Nephron (organoid): Measurements from ENCODE around the gene EML1.

Experiments
- H3K27ac Mint-ChIP-seq, 3 experiments: 2 replicates each; pipeline ENCODE4 v1.8.0; 2020; ENCODE audit warnings: mixed read lengths in 3 of 3, mild to moderate bottlenecking in 2 of 3, moderate library complexity in 1 of 3
- H3K27me3 Mint-ChIP-seq: 2 replicates; pipeline ENCODE4 v1.8.0; 2021; ENCODE audit warnings: low read depth, mild to moderate bottlenecking, moderate library complexity, mixed read lengths
- H3K36me3 Mint-ChIP-seq: 2 replicates; pipeline ENCODE4 v1.8.0; 2020; ENCODE audit warnings: low read depth, mixed read lengths
- H3K4me1 Mint-ChIP-seq: 2 replicates; pipeline ENCODE4 v1.8.0; 2020; ENCODE audit warnings: mixed read lengths
- H3K4me3 Mint-ChIP-seq, 3 experiments: 2 replicates each; pipeline ENCODE4 v1.8.0; 2020; ENCODE audit warnings: mild to moderate bottlenecking in 3 of 3, mixed read lengths in 3 of 3, moderate library complexity in 2 of 3
- H3K9me3 Mint-ChIP-seq: 2 replicates; pipeline ENCODE4 v1.8.0; 2020; ENCODE audit warnings: mixed read lengths
- TF ChIP-seq, protein P1 (sequence below), 3 experiments: fragments of 200-600 bp; sonication (generic); IDR thresholded peaks; one replicate each; pipeline ENCODE4 v1.5.0; 2021; ENCODE audit warnings: antibody characterized with exemption in 3 of 3; ENCODE audit not compliant: unreplicated experiment in 3 of 3

EML1 gene

DNA sequence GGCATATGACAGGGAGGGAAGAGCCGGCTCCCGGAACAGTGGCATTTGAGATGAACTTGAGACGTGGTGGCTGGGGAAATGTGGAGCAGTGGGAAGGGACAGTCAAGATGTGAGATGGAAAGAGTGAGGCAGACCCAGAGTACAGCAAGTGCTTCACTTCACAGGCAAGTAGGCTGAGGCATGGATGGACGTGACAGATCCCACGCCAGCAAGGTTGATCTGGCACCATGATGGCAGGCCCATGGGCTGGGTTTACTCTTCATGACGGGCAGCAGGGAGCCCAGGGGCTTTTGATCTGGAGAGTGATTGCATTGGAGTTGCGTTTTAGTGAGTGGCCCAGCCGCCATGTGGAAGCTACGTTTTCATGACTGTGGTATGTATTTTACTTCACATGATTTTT is 17.9 kb upstream of the EML1 start:
- peaks cover 17% of the 10 kb centered on the region for H3K27me3 Mint-ChIP-seq
- H3K9me3 Mint-ChIP-seq = peaks cover 19% of the 10 kb centered on the region
- H3K27ac Mint-ChIP-seq = peak overlapping the region; percentile 10 to 20 (median 17)
- H3K4me3 Mint-ChIP-seq = no peak overlapping the region
- TF ChIP-seq, protein P1, sequence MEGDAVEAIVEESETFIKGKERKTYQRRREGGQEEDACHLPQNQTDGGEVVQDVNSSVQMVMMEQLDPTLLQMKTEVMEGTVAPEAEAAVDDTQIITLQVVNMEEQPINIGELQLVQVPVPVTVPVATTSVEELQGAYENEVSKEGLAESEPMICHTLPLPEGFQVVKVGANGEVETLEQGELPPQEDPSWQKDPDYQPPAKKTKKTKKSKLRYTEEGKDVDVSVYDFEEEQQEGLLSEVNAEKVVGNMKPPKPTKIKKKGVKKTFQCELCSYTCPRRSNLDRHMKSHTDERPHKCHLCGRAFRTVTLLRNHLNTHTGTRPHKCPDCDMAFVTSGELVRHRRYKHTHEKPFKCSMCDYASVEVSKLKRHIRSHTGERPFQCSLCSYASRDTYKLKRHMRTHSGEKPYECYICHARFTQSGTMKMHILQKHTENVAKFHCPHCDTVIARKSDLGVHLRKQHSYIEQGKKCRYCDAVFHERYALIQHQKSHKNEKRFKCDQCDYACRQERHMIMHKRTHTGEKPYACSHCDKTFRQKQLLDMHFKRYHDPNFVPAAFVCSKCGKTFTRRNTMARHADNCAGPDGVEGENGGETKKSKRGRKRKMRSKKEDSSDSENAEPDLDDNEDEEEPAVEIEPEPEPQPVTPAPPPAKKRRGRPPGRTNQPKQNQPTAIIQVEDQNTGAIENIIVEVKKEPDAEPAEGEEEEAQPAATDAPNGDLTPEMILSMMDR (IDR thresholded peaks at IDR 0.05; ENCODE audit: unreplicated experiment in 3 of 3) = no peak
- H3K4me1 Mint-ChIP-seq = peaks cover 44% of the 10 kb centered on the region
- no peaks in the 10 kb centered on the region for H3K36me3 Mint-ChIP-seq

- peaks cover 29% of the 10 kb centered on the region for H3K27me3 Mint-ChIP-seq
- TF ChIP-seq, protein P1 (IDR thresholded peaks at IDR 0.05; ENCODE audit: unreplicated experiment in 3 of 3) = no peak
- no peak overlapping the region for H3K27ac Mint-ChIP-seq
- H3K36me3 Mint-ChIP-seq = no peaks in the 10 kb centered on the region
- peaks cover 31% of the 10 kb centered on the region for H3K4me1 Mint-ChIP-seq
- H3K9me3 Mint-ChIP-seq = peaks cover 18% of the 10 kb centered on the region
- H3K4me3 Mint-ChIP-seq = no peak overlapping the region
Observed at GRCh38 chr14:99777951-99778350, 15.3 kb upstream of the EML1 start.

DNA sequence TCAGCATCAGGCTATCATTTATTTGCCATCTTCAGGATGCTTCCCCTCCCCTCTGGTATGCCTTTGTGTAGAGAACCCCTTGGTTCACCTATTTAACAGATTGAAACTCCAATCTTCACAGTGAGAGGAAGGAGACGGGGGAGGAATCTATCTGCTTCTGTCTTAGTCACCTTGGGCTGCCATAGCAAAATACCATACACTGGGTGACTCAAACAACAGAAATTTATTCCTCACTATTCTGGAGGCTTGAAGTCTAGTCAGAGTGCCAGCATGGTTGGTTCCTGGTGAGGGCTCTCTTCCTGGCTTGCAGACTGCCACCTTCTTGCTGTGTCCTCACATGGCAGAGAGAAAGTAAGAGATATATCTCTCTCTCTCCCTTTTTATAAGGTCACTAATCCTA is 13.5 kb upstream of the EML1 start:
- peaks cover 36% of the 10 kb centered on the region for H3K27me3 Mint-ChIP-seq
- H3K36me3 Mint-ChIP-seq = no peaks in the 10 kb centered on the region
- H3K4me1 Mint-ChIP-seq = peaks cover 13% of the 10 kb centered on the region
- H3K4me3 Mint-ChIP-seq = no peak overlapping the region
- peaks cover 18% of the 10 kb centered on the region for H3K9me3 Mint-ChIP-seq
- no peak overlapping the region for H3K27ac Mint-ChIP-seq
- TF ChIP-seq, protein P1 (IDR thresholded peaks at IDR 0.05; ENCODE audit: unreplicated experiment in 3 of 3) = no peak

- Mint-ChIP-seq H3K27me3 (peaks cover 29% of the 10 kb centered on the region), H3K36me3 (no peaks in the 10 kb centered on the region), H3K4me1 (peaks cover 6% of the 10 kb centered on the region), H3K9me3 (peaks cover 16% of the 10 kb centered on the region), H3K4me3 (no peak overlapping the region), H3K27ac (no peak overlapping the region)
- TF ChIP-seq, protein P1 (IDR thresholded peaks at IDR 0.05; ENCODE audit: unreplicated experiment in 3 of 3) = no peak
Observed at GRCh38 chr14:99780690-99781089, 12.5 kb upstream of the EML1 start.

DNA sequence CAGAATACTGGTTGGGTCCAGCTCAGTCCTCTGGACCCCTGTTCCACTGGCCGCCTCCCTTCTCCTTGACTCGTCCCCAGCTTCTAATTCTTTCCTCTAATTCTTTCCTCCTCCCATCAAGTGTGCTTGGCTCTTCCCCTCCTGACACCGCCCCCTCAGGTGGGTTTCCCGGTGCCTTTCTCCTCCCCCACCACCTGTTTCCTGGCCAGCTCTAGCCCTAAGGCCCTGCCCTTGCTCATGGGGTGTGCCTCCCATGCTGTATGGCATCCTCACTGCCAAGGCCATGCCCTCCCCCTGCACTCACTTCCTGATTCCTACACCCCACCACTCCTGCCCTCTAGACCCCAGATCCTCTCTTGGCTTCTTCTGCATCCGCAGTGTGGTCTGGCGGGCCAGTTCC is 12.1 kb upstream of the EML1 start:
- no peak overlapping the region for H3K27ac Mint-ChIP-seq
- H3K9me3 Mint-ChIP-seq = peaks cover 16% of the 10 kb centered on the region
- H3K27me3 Mint-ChIP-seq = peaks cover 27% of the 10 kb centered on the region
- no peaks in the 10 kb centered on the region for H3K36me3 Mint-ChIP-seq
- no peak overlapping the region for H3K4me3 Mint-ChIP-seq
- peaks cover 6% of the 10 kb centered on the region for H3K4me1 Mint-ChIP-seq
- TF ChIP-seq, protein P1 (IDR thresholded peaks at IDR 0.05; ENCODE audit: unreplicated experiment in 3 of 3) = no peak

GRCh38 chr14:99781853-99782610 is 11.2 kb upstream of the EML1 start:
- Mint-ChIP-seq H3K36me3 (no peaks in the 10 kb centered on the region), H3K4me1 (peaks cover 9% of the 10 kb centered on the region), H3K9me3 (peaks cover 16% of the 10 kb centered on the region), H3K27me3 (peaks cover 24% of the 10 kb centered on the region), H3K4me3 (no peak overlapping the region), H3K27ac (no peak overlapping the region)
- TF ChIP-seq, protein P1 (IDR thresholded peaks at IDR 0.05; ENCODE audit: unreplicated experiment in 3 of 3) = no peak
